Endothelial cell of umbilical vein (primary cell): Measurements from ENCODE around the gene GCDH. TPM values are rescaled to one million over a fixed set of nuclear protein-coding genes. Genes with fewer than 3 reads are reported as not detected.

ENCODE experiments used
- BruUV-seq: library from RNA; stranded (reverse); fragments of 400-500 nt; replicated peaks from 2 replicates; lab custom pipeline; 2021; lab: Mats Ljungman, UMichigan
- CTCF ChIA-PET: fragments of 300-600, 350-600 bp; sonication (Branson Sonifier 250); formaldehyde crosslinking; loops from one replicate; lab custom pipeline; 2021; ENCODE audit warnings: antibody characterized with exemption, inconsistent platforms; lab: Charles Lee
- POLR2A ChIA-PET: fragments of 300-600, 350-600 bp; sonication (Branson Sonifier 250); formaldehyde crosslinking; loops from one replicate; lab custom pipeline; 2021; ENCODE audit warnings: antibody characterized with exemption, inconsistent platforms; lab: Charles Lee
- DNase-seq: peaks from one replicate; pipeline ENCODE4 v3.0.0-alpha.2; 2011; ENCODE audit warnings: low read depth, low spot score
- FAIRE-seq: peaks from 2 replicates; lab custom pipeline; 2011; peaks lifted over from hg19 to GRCh38; lab: Jason Lieb, UNC
- H2AFZ ChIP-seq: 2 replicates; pipeline ENCODE4 v1.6.0; 2012; ENCODE audit warnings: low read depth, low read length, control low read depth, inconsistent platforms
- H3K27ac ChIP-seq: 2 replicates; pipeline ENCODE4 v1.5.1; 2011; ENCODE audit warnings: low read depth, mild to moderate bottlenecking, control low read depth, low read length, moderate library complexity; ENCODE audit not compliant: insufficient read depth
- H3K27me3 ChIP-seq, 2 experiments: 2 replicates each; pipeline versions ENCODE4 v1.6.0 to v1.6.1; 2011; ENCODE audit warnings: low read length in 2 of 2, mixed read lengths in 1 of 2; ENCODE audit not compliant: control insufficient read depth in 2 of 2, insufficient read depth in 2 of 2
- H3K36me3 ChIP-seq, 2 experiments: 2 replicates in 1 of 2; 3 replicates in 1 of 2; pipeline ENCODE4 v1.5.1; 2011; ENCODE audit warnings: low read length in 2 of 2, mild to moderate bottlenecking in 1 of 2, moderate library complexity in 1 of 2; ENCODE audit not compliant: control insufficient read depth in 2 of 2, insufficient read depth in 2 of 2; ENCODE audit errors: extremely low read depth in 1 of 2
- H3K4me1 ChIP-seq: 3 replicates; pipeline ENCODE4 v1.5.1; 2011; ENCODE audit warnings: mild to moderate bottlenecking, low read length; ENCODE audit not compliant: control insufficient read depth, insufficient read depth; ENCODE audit errors: extremely low read depth
- H3K4me2 ChIP-seq: 2 replicates; pipeline ENCODE4 v1.6.1; 2011; ENCODE audit warnings: low read length, control low read depth, mixed read lengths; ENCODE audit not compliant: insufficient read depth
- H3K4me3 ChIP-seq, 3 experiments: fragments of 200-600 bp in 1 of 3; sonication (generic), shearing (Covaris generic) in 1 of 3; replicated peaks in 1 of 3; 2 replicates each; pipeline ENCODE4 v1.5.1; 2011 to 2016; ENCODE audit warnings: control low read depth in 3 of 3, low read length in 3 of 3, mild to moderate bottlenecking in 2 of 3, inconsistent platforms in 1 of 3, low read depth in 1 of 3, moderate library complexity in 1 of 3; ENCODE audit not compliant: insufficient read depth in 1 of 3
- H3K79me2 ChIP-seq: 2 replicates; pipeline ENCODE4 v1.6.0; 2012; ENCODE audit warnings: low read length, inconsistent platforms; ENCODE audit not compliant: control insufficient read depth, insufficient read depth
- H3K9ac ChIP-seq: replicated peaks from 2 replicates; pipeline ENCODE3; 2011; ENCODE audit warnings: low read length, control low read depth; ENCODE audit not compliant: insufficient read depth; ENCODE audit errors: extremely low read depth
- H3K9me1 ChIP-seq: replicated peaks from 3 replicates; pipeline ENCODE4 v1.6.0; 2011; ENCODE audit warnings: mild to moderate bottlenecking, low read length; ENCODE audit not compliant: control insufficient read depth, insufficient read depth; ENCODE audit errors: extremely low read depth
- H3K9me3 ChIP-seq: replicated peaks from 2 replicates; pipeline ENCODE4 v1.5.1; 2012; ENCODE audit warnings: low read length, inconsistent platforms; ENCODE audit not compliant: control insufficient read depth, insufficient read depth
- H4K20me1 ChIP-seq: replicated peaks from 2 replicates; pipeline ENCODE3; 2011; ENCODE audit warnings: mild to moderate bottlenecking, low read length; ENCODE audit not compliant: control insufficient read depth, insufficient read depth; ENCODE audit errors: extremely low read depth
- EZH2 ChIP-seq: IDR thresholded peaks from 2 replicates; pipeline ENCODE4 v1.6.1; 2012; ENCODE audit warnings: borderline replicate concordance, low read depth, mild to moderate bottlenecking, moderate library complexity, low read length, inconsistent platforms; ENCODE audit not compliant: severe bottlenecking
- FOS ChIP-seq: IDR thresholded peaks from 2 replicates; pipeline ENCODE4 v1.6.1; 2011; ENCODE audit warnings: mild to moderate bottlenecking, low read length, moderate library complexity, borderline replicate concordance; ENCODE audit not compliant: insufficient read depth
- GATA2 ChIP-seq: IDR thresholded peaks from 2 replicates; pipeline ENCODE4 v1.7.0; 2011; ENCODE audit warnings: low read depth, mild to moderate bottlenecking, moderate library complexity, mixed read lengths, low read length; ENCODE audit not compliant: insufficient read length, insufficient read depth
- JUN ChIP-seq: IDR thresholded peaks from 2 replicates; pipeline ENCODE4 v1.6.1; 2011; ENCODE audit warnings: borderline replicate concordance, low read depth; ENCODE audit not compliant: insufficient read length, insufficient read depth
- MYC ChIP-seq: IDR thresholded peaks from one replicate; pipeline ENCODE4 v1.6.1; 2011; ENCODE audit warnings: mild to moderate bottlenecking, low read depth, low read length
- POLR2A ChIP-seq: IDR thresholded peaks from 2 replicates; pipeline ENCODE4 v1.6.1; 2012; ENCODE audit warnings: low read depth, mild to moderate bottlenecking, control low read depth, low read length
- POLR2AphosphoS5 ChIP-seq: IDR thresholded peaks from 2 replicates; pipeline ENCODE4 v1.6.1; 2012; ENCODE audit warnings: low read depth, mild to moderate bottlenecking, control low read depth, low read length, moderate library complexity; ENCODE audit not compliant: insufficient read depth
- dilution Hi-C: fragments of 300-500 bp; cut with MboI; formaldehyde crosslinking; loops from one replicate; pipeline ENCODE4 v1.15.0; 2019; ENCODE audit warnings: low sequenced_read_pairs; ENCODE audit not compliant: extremely low pct_ligation_motif_present
- intact Hi-C: fragments of 100-400 bp; cut with micrococcal nuclease; formaldehyde crosslinking; loops from one replicate; pipeline ENCODE4 v1.10.0; 2022
- polyA plus RNA-seq, 4 experiments: library from polyadenylated mRNA; depleted of rRNA in 3 of 4; stranded (reverse) in 3 of 4; unstranded in 1 of 4; fragments of >200 nt; gene quantifications; 2 replicates each; pipeline versions ENCODE4 v1.2.1 to v1.2.3, GENCODE V29; 2011 to 2012; ENCODE audit warnings: missing spikeins in 1 of 4
- total RNA-seq: library from RNA; stranded (reverse); gene quantifications from 2 replicates; pipeline ENCODE4 v1.2.3, GENCODE V29; 2021
- TF ChIP-seq, protein P1 (sequence below), 2 donors: IDR thresholded peaks; 1 replicate in 1 of 2; 2 replicates in 1 of 2; pipeline ENCODE4 v1.5.1; 2011; ENCODE audit warnings: low read length in 2 of 2, mild to moderate bottlenecking in 2 of 2, moderate library complexity in 2 of 2, control low read depth in 1 of 2, inconsistent platforms in 1 of 2, low read depth in 1 of 2; ENCODE audit not compliant: insufficient read depth in 1 of 2; ENCODE audit errors: extremely low read depth in 1 of 2
- TF ChIP-seq, protein P2 (sequence below): IDR thresholded peaks from 2 replicates; pipeline ENCODE4 v1.6.1; 2011; ENCODE audit not compliant: insufficient read depth, insufficient read length

Gene GCDH
- total and polyA plus RNA-seq, 2 donors (not counting 3 experiments of a cell fraction or from before 2014, with no cell fraction given): 27.3 to 35.8 TPM

DNA sequence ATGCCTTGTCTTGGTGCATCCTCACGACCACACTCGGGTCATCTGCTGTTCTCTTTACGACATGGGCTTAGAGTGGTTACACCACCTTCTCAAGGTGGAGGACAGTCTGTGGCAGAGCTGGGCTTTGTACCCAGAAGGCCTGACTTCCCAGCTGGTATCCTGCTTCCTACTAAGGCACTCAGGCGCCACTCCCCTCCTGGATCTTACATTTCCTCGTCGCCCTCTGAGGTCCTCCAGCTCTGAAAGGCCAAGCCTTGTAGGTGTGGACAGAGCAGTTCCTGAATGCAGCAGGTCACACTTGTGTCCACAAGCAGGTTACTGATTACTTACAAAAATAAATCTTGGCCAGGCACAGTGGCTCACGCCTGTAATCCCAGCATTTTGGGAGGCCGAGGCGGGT is 16.2 kb downstream of the GCDH start:
- POLR2A ChIA-PET: no interaction called here
- dilution Hi-C loops: no loop called here

More for the DNA sequence above, 16.2 kb downstream of the GCDH start:
- no peaks in the 10 kb centered on the region for H3K27me3 ChIP-seq
- no peaks in the 10 kb centered on the region for H3K36me3 ChIP-seq
- CTCF ChIA-PET: interaction anchor here (1.3 to 1.7 kb wide), 2 partner anchors 9 to 59 kb away, joined by 4 read pairs; no protein-coding TSS in a partner anchor
- H3K27ac ChIP-seq: no peak overlapping the region
- H3K4me3 ChIP-seq: no peak overlapping the region
- no peak overlapping the region for H2AFZ ChIP-seq
- H3K9ac ChIP-seq: no peak overlapping the region
- H3K9me3 ChIP-seq: no peaks in the 10 kb centered on the region
- no peaks in the 10 kb centered on the region for H3K79me2 ChIP-seq
- H4K20me1 ChIP-seq: no peaks in the 10 kb centered on the region
- H3K4me1 ChIP-seq: no peaks in the 10 kb centered on the region
- H3K4me2 ChIP-seq: no peak overlapping the region
- intact Hi-C loops: no loop called here
- no peaks in the 10 kb centered on the region for H3K9me1 ChIP-seq
- no peak for DNase-seq
- TF ChIP-seq MYC (no peak), FOS (no peak), GATA2 (no peak), EZH2 (no peak), POLR2A (no peak), JUN (no peak), POLR2AphosphoS5 (no peak)
- TF ChIP-seq, protein P1, sequence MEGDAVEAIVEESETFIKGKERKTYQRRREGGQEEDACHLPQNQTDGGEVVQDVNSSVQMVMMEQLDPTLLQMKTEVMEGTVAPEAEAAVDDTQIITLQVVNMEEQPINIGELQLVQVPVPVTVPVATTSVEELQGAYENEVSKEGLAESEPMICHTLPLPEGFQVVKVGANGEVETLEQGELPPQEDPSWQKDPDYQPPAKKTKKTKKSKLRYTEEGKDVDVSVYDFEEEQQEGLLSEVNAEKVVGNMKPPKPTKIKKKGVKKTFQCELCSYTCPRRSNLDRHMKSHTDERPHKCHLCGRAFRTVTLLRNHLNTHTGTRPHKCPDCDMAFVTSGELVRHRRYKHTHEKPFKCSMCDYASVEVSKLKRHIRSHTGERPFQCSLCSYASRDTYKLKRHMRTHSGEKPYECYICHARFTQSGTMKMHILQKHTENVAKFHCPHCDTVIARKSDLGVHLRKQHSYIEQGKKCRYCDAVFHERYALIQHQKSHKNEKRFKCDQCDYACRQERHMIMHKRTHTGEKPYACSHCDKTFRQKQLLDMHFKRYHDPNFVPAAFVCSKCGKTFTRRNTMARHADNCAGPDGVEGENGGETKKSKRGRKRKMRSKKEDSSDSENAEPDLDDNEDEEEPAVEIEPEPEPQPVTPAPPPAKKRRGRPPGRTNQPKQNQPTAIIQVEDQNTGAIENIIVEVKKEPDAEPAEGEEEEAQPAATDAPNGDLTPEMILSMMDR (IDR thresholded peaks at IDR 0.05; ENCODE audit: extremely low read depth in 1 of 2, insufficient read depth in 1 of 2, low read depth in 1 of 2, low read length in 2 of 2): no peak
- TF ChIP-seq, protein P2, sequence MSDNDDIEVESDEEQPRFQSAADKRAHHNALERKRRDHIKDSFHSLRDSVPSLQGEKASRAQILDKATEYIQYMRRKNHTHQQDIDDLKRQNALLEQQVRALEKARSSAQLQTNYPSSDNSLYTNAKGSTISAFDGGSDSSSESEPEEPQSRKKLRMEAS: no peak
- FAIRE-seq: no peak
- no TSS peak for BruUV-seq
